ENCODE measurements around the gene MYLK. TPM values are rescaled to one million over a fixed set of nuclear protein-coding genes. Genes with fewer than 3 reads are reported as not detected.

The MYLK gene
- total and polyA plus RNA-seq, 9 of the 15 experiments (the other 6 are each of a cell fraction or from before 2014, with no cell fraction given), result 0.11 to 0.53 (median 0.18) TPM; not detected in 2

GRCh38 chr3:123683505-123684154 is 200.5 kb downstream of the MYLK start (continued):
- no peak for TF ChIP-seq RBBP5 (IDR thresholded peaks at IDR 0.05; ENCODE audit: borderline replicate concordance, insufficient read depth, low read length, poor library complexity, severe bottlenecking)
- TF ChIP-seq CBX8 (IDR thresholded peaks at IDR 0.05; ENCODE audit: borderline replicate concordance, extremely low read depth, low read depth, low read length, poor library complexity, severe bottlenecking), result no peak

- Histone ChIP-seq H3K4me2 (ENCODE audit: insufficient read depth, low read length) (no peak overlapping the region), H4K20me1 (replicated peaks; ENCODE audit: control insufficient read depth, insufficient read depth, low read length) (no peaks in the 10 kb centered on the region), H3K9me3 (replicated peaks; ENCODE audit: control insufficient read depth, insufficient read depth, low read depth, low read length) (no peaks in the 10 kb centered on the region), H3K36me3 (ENCODE audit: control insufficient read depth, insufficient read depth, low read length) (no peaks in the 10 kb centered on the region), H3K27me3 (ENCODE audit: control insufficient read depth in 2 of 2, insufficient read depth in 2 of 2, low read length in 2 of 2) (peaks cover 0 to 21% of the 10 kb centered on the region in 2 experiments; a peak in 3 of 5 replicates), H3K4me3 (no peak overlapping the region), H3K9me1 (ENCODE audit: control insufficient read depth, insufficient read depth, low read length) (no peaks in the 10 kb centered on the region), H3K27ac (ENCODE audit: extremely low read depth, low read depth, low read length) (no peak overlapping the region), H2AFZ (ENCODE audit: low read depth, low read length) (no peak overlapping the region), H3K79me2 (ENCODE audit: control insufficient read depth, insufficient read depth, low read length) (no peaks in the 10 kb centered on the region), H3K9ac (ENCODE audit: insufficient read depth in 1 of 2, low read depth in 2 of 2, low read length in 2 of 2) (no peak overlapping the region), H3K4me1 (replicated peaks in 1 of 2; ENCODE audit: control insufficient read depth in 2 of 2, insufficient read depth in 2 of 2, low read length in 2 of 2) (no peaks in the 10 kb centered on the region)
- BruUV-seq (replicated peaks), result no TSS peak
- in situ Hi-C loops (cut with MboI) (no loop called here), intact Hi-C loops (cut with micrococcal nuclease) (no loop called here)
- FAIRE-seq, result no peak
- WGBS (ENCODE audit: insufficient coverage, low coverage, missing lambda C conversion rate), result 2% methylated on average over 6 of the region's 10 CpGs
- no peak for DNase-seq (ENCODE audit: extremely low read depth in 1 of 4, low spot score in 3 of 4)
- ChIA-PET POLR2A (interaction anchor here (0.7 kb wide), 1 partner anchor 22 kb away, joined by 3 read pairs; no protein-coding TSS in a partner anchor), CTCF (ENCODE audit: low intra/inter-chr PET ratio) (no interaction called here)
- ATAC-seq, result no peak
- TF ChIP-seq ZBTB8A (IDR thresholded peaks at IDR 0.05; ENCODE audit: partially characterized antibody) (no peak), NR2C1 (IDR thresholded peaks at IDR 0.05) (no peak), NR2C1 (tag; IDR thresholded peaks at IDR 0.05) (no peak), HOXB6 (CRISPR knock-in tag; IDR thresholded peaks at IDR 0.05; ENCODE audit: borderline replicate concordance) (no peak), DIDO1 (tag; IDR thresholded peaks at IDR 0.05; ENCODE audit: low read depth) (no peak), FOXJ2 (tag; IDR thresholded peaks at IDR 0.05) (no peak), BDP1 (IDR thresholded peaks at IDR 0.05; ENCODE audit: insufficient read depth, insufficient read length) (no peak), SMARCA5 (IDR thresholded peaks at IDR 0.05) (no peak), ZNF431 (CRISPR knock-in tag; IDR thresholded peaks at IDR 0.05) (no peak), ZNF592 (IDR thresholded peaks at IDR 0.05) (no peak), GTF2B (IDR thresholded peaks at IDR 0.05; ENCODE audit: extremely low read depth, insufficient read length) (no peak), RBM15 (IDR thresholded peaks at IDR 0.05; ENCODE audit: insufficient read depth, low read length) (no peak), ZNF76 (CRISPR knock-in tag; IDR thresholded peaks at IDR 0.05; ENCODE audit: borderline replicate concordance) (no peak)
Measured at GRCh38 chr3:123682781-123683504, 201.2 kb downstream of the MYLK start.

All from K562 (cell line).